Osteoblast (primary cell): Measurements from ENCODE around the gene ERICH6B. TPM values are rescaled to one million over a fixed set of nuclear protein-coding genes. Genes with fewer than 3 reads are reported as not detected.

Source experiments
- DNase-seq: peaks from one replicate; pipeline ENCODE4 v3.0.0; 2011; ENCODE audit warnings: low spot score, mixed read lengths; ENCODE audit not compliant: insufficient read length; ENCODE audit errors: missing footprints
- H2AFZ ChIP-seq: 2 replicates; pipeline ENCODE4 v1.6.0; 2011; ENCODE audit warnings: mild to moderate bottlenecking, low read length
- H3K27ac ChIP-seq: 2 replicates; pipeline ENCODE4 v1.5.1; 2011; ENCODE audit warnings: mild to moderate bottlenecking, low read depth, low read length, moderate library complexity
- H3K27me3 ChIP-seq: 2 replicates; pipeline ENCODE4 v1.6.0; 2012; ENCODE audit warnings: mild to moderate bottlenecking, control low read depth, inconsistent platforms, low read length, moderate library complexity; ENCODE audit not compliant: insufficient read depth
- H3K36me3 ChIP-seq: 2 replicates; pipeline ENCODE4 v1.5.1; 2011; ENCODE audit warnings: mild to moderate bottlenecking, low read length, control low read depth, moderate library complexity; ENCODE audit not compliant: insufficient read depth
- H3K4me1 ChIP-seq: 2 replicates; pipeline ENCODE4 v1.5.1; 2011; ENCODE audit warnings: mild to moderate bottlenecking, low read length, control low read depth, moderate library complexity; ENCODE audit not compliant: insufficient read depth
- H3K4me2 ChIP-seq: 2 replicates; pipeline ENCODE4 v1.6.0; 2011; ENCODE audit warnings: mild to moderate bottlenecking, low read length; ENCODE audit not compliant: insufficient read depth
- H3K4me3 ChIP-seq: fragments of 200-600 bp; sonication (generic); 3 replicates; pipeline ENCODE4 v1.5.1; 2012; ENCODE audit warnings: mild to moderate bottlenecking, low read length, inconsistent platforms; ENCODE audit not compliant: insufficient read depth
- H3K79me2 ChIP-seq: 2 replicates; pipeline ENCODE4 v1.6.0; 2012; ENCODE audit warnings: mild to moderate bottlenecking, low read length, control low read depth, inconsistent platforms; ENCODE audit not compliant: insufficient read depth
- H3K9me3 ChIP-seq: 2 replicates; pipeline ENCODE4 v1.5.1; 2011; ENCODE audit warnings: low read depth, low read length, control low read depth
- H4K20me1 ChIP-seq: 2 replicates; pipeline ENCODE4 v1.6.0; 2012; ENCODE audit warnings: mild to moderate bottlenecking, low read length, control low read depth; ENCODE audit not compliant: insufficient read depth
- CTCF ChIP-seq: IDR thresholded peaks from 2 replicates; pipeline ENCODE4 v1.5.1; 2011; ENCODE audit warnings: mild to moderate bottlenecking, low read depth, low read length, moderate library complexity; ENCODE audit errors: extremely low read depth
- total RNA-seq: library from RNA; depleted of rRNA; stranded (reverse); fragments of >200 nt; gene quantifications from 2 replicates; pipeline ENCODE4 v1.2.3, GENCODE V29; 2012

ERICH6B gene
- total RNA-seq, 1 donor = not detected

- peaks cover under 1% of the 10 kb centered on the region for H4K20me1 ChIP-seq
- DNase-seq = no peak
- peaks cover 48% of the 10 kb centered on the region for H3K36me3 ChIP-seq
- no peak for TF ChIP-seq CTCF
- H3K9me3 ChIP-seq = no peaks in the 10 kb centered on the region
- H3K4me2 ChIP-seq = no peak overlapping the region
- no peaks in the 10 kb centered on the region for H3K4me1 ChIP-seq
- H3K27ac ChIP-seq = no peak overlapping the region
- H2AFZ ChIP-seq = no peak overlapping the region
- no peaks in the 10 kb centered on the region for H3K27me3 ChIP-seq
- no peak overlapping the region for H3K4me3 ChIP-seq
- no peaks in the 10 kb centered on the region for H3K79me2 ChIP-seq
Measured at GRCh38 chr13:45534604-45535003, 80.9 kb downstream of the ERICH6B start.

- Histone ChIP-seq H3K4me3 (no peak overlapping the region), H3K4me2 (no peak overlapping the region), H3K4me1 (no peaks in the 10 kb centered on the region), H3K27me3 (no peaks in the 10 kb centered on the region), H3K36me3 (peaks cover 61% of the 10 kb centered on the region), H3K9me3 (no peaks in the 10 kb centered on the region), H3K27ac (no peak overlapping the region), H2AFZ (no peak overlapping the region), H3K79me2 (no peaks in the 10 kb centered on the region), H4K20me1 (peaks cover 5% of the 10 kb centered on the region)
- no peak for DNase-seq
- no peak for TF ChIP-seq CTCF
Measured at GRCh38 chr13:45529758-45530157, 85.8 kb downstream of the ERICH6B start.

GRCh38 chr13:45527699-45528462 lies 87.7 kb downstream of the ERICH6B start:
- Histone ChIP-seq H4K20me1 (peaks cover 5% of the 10 kb centered on the region), H3K4me2 (no peak overlapping the region)
- no peak for TF ChIP-seq CTCF

GRCh38 chr13:45522571-45522970 lies 93.0 kb downstream of the ERICH6B start:
- no peak for DNase-seq
- no peaks in the 10 kb centered on the region for H3K4me1 ChIP-seq
- no peaks in the 10 kb centered on the region for H3K27me3 ChIP-seq
- H3K9me3 ChIP-seq = no peaks in the 10 kb centered on the region
- no peak overlapping the region for H3K4me2 ChIP-seq
- peaks cover 9% of the 10 kb centered on the region for H3K79me2 ChIP-seq
- H3K4me3 ChIP-seq = no peak overlapping the region
- no peak overlapping the region for H2AFZ ChIP-seq
- peaks cover 8% of the 10 kb centered on the region for H4K20me1 ChIP-seq
- peaks cover 48% of the 10 kb centered on the region for H3K36me3 ChIP-seq
- TF ChIP-seq CTCF = no peak
- H3K27ac ChIP-seq = no peak overlapping the region

More at GRCh38 chr13:45527699-45528462, 87.7 kb downstream of the ERICH6B start:
- no peaks in the 10 kb centered on the region for H3K27me3 ChIP-seq
- H3K4me3 ChIP-seq = no peak overlapping the region
- H2AFZ ChIP-seq = no peak overlapping the region
- DNase-seq = no peak
- no peak overlapping the region for H3K27ac ChIP-seq
- no peaks in the 10 kb centered on the region for H3K4me1 ChIP-seq
- no peaks in the 10 kb centered on the region for H3K9me3 ChIP-seq
- peaks cover 52% of the 10 kb centered on the region for H3K36me3 ChIP-seq
- H3K79me2 ChIP-seq = no peaks in the 10 kb centered on the region
